ENCODE measurements around the gene SV2A. TPM values are rescaled to one million over a fixed set of nuclear protein-coding genes. Genes with fewer than 3 reads are reported as not detected.
"Not testable (repeated sequence)": the region's sequence is repeated elsewhere in the genome, so short reads cannot be mapped to it uniquely, and the experiment has no call there.

Gene SV2A
- total RNA-seq, 1 experiment from 2014 or later: 33.1 TPM

GRCh38 chr1:149879556-149879955, 38.1 kb downstream of the SV2A start:
- no TSS peak for BruUV-seq (replicated peaks)
- no peak for DNase-seq (ENCODE audit: low spot score)
- intact Hi-C loops (cut with micrococcal nuclease; ENCODE audit: unreplicated experiment): no loop called here
- TF ChIP-seq CTCF (conservative IDR thresholded peaks at IDR 0.05; ENCODE audit: low read depth, low read length) (no peak), EZH2 (IDR thresholded peaks at IDR 0.05; ENCODE audit: borderline replicate concordance, low read depth, low read length, poor library complexity, severe bottlenecking) (no peak)
- ChIA-PET POLR2A (ENCODE audit: low non-redundant PET) (no interaction called here), CTCF (no interaction called here)
- H3K9me3 ChIP-seq (ENCODE audit: low read depth, low read length, poor library complexity, severe bottlenecking): no peaks in the 10 kb centered on the region
- H3K27ac ChIP-seq (ENCODE audit: low read depth, low read length, poor library complexity, severe bottlenecking): no peak overlapping the region
- H3K4me3 ChIP-seq (ENCODE audit: low read depth, low read length, poor library complexity, severe bottlenecking): no peak overlapping the region
- no peaks in the 10 kb centered on the region for H3K36me3 ChIP-seq (ENCODE audit: insufficient read depth, low read length, poor library complexity, severe bottlenecking)
- no peaks in the 10 kb centered on the region for H3K4me1 ChIP-seq (ENCODE audit: insufficient read depth, low read length, poor library complexity, severe bottlenecking)
- no peaks in the 10 kb centered on the region for H3K27me3 ChIP-seq (replicated peaks; ENCODE audit: insufficient read depth, low read depth, low read length, poor library complexity)

DNA sequence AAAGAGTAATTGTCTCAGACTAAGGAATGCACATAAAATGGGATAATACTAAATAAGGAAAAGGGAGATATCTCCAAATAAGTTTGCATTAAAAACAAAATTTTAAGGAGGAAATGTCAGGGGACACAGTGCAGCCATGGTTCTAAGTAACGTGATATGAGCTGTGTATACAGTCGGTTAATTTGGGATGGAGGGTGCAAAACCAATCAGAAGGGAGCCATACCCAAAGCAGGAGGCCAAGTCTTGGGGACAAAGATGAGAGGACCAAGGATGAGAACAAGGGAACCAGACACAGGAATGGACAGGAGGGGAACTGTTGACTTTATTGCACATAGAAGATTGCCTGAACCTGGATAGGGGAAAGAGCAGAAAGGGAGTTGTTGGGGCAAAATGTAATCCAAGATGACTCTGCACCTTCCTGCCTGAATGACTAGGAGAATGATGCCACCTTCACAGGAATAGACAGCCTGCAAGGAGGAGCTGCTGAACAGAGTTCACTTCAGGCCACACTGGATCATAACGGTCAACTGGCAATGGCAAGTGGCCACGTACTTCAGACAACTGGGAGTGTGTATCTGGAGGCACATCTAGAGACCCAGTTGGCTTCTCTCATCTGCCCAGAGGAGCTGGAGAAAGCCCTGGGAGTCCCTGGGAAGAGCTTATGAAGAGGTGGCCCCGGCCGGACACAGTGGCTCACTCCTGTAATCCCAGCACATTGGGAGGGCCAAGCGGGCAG, 40.3 kb downstream of the SV2A start:
- POLR2A ChIA-PET (ENCODE audit: low non-redundant PET): no interaction called here
- no peak for DNase-seq (ENCODE audit: low spot score)
- intact Hi-C loops (cut with micrococcal nuclease; ENCODE audit: unreplicated experiment): no loop called here

DNA sequence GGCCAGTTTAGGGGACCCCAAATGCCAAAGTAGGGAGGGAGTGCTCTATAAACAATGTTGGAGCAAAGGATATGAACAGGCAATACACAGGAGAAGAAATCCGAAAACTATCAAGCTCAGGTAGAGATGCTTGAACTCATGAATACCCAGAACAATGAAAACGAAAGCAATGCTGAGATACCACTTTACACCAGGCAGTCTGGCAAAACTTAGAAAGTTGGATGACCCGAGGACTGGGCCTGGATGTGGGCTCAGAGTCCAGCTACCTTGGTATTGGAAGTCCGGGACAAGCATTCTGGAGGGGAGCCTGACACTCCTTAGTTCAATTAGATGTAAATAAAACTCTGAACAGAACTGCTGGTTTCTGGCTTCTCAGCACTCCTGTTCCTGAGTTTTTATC, 44.6 kb downstream of the SV2A start:
- DNase-seq (ENCODE audit: low spot score); CTCF ChIA-PET; H3K4me1 ChIP-seq (ENCODE audit: insufficient read depth, low read length, poor library complexity, severe bottlenecking); H3K27me3 ChIP-seq (replicated peaks; ENCODE audit: insufficient read depth, low read depth, low read length, poor library complexity); H3K9me3 ChIP-seq (ENCODE audit: low read depth, low read length, poor library complexity, severe bottlenecking); BruUV-seq (replicated peaks); intact Hi-C loops (cut with micrococcal nuclease; ENCODE audit: unreplicated experiment); H3K36me3 ChIP-seq (ENCODE audit: insufficient read depth, low read length, poor library complexity, severe bottlenecking); H3K4me3 ChIP-seq (ENCODE audit: low read depth, low read length, poor library complexity, severe bottlenecking); H3K27ac ChIP-seq (ENCODE audit: low read depth, low read length, poor library complexity, severe bottlenecking): not testable (repeated sequence)
- POLR2A ChIA-PET (ENCODE audit: low non-redundant PET): interaction anchor here (0.7 kb wide), 1 partner anchor 13 kb away, joined by 3 read pairs; a partner anchor contains a TSS

More for the DNA sequence above, 40.3 kb downstream of the SV2A start:
- CTCF ChIA-PET: no interaction called here
- H3K36me3 ChIP-seq (ENCODE audit: insufficient read depth, low read length, poor library complexity, severe bottlenecking): no peaks in the 10 kb centered on the region
- no peak overlapping the region for H3K4me3 ChIP-seq (ENCODE audit: low read depth, low read length, poor library complexity, severe bottlenecking)
- H3K27me3 ChIP-seq (replicated peaks; ENCODE audit: insufficient read depth, low read depth, low read length, poor library complexity): no peaks in the 10 kb centered on the region
- no peaks in the 10 kb centered on the region for H3K9me3 ChIP-seq (ENCODE audit: low read depth, low read length, poor library complexity, severe bottlenecking)
- TF ChIP-seq EZH2 (IDR thresholded peaks at IDR 0.05; ENCODE audit: borderline replicate concordance, low read depth, low read length, poor library complexity, severe bottlenecking) (no peak), CTCF (conservative IDR thresholded peaks at IDR 0.05; ENCODE audit: low read depth, low read length) (no peak)
- H3K4me1 ChIP-seq (ENCODE audit: insufficient read depth, low read length, poor library complexity, severe bottlenecking): no peaks in the 10 kb centered on the region
- BruUV-seq (replicated peaks): no TSS peak
- no peak overlapping the region for H3K27ac ChIP-seq (ENCODE audit: low read depth, low read length, poor library complexity, severe bottlenecking)

- CTCF ChIA-PET; POLR2A ChIA-PET (ENCODE audit: low non-redundant PET); intact Hi-C loops (cut with micrococcal nuclease; ENCODE audit: unreplicated experiment); BruUV-seq (replicated peaks); H3K36me3 ChIP-seq (ENCODE audit: insufficient read depth, low read length, poor library complexity, severe bottlenecking); DNase-seq (ENCODE audit: low spot score); H3K9me3 ChIP-seq (ENCODE audit: low read depth, low read length, poor library complexity, severe bottlenecking); H3K27me3 ChIP-seq (replicated peaks; ENCODE audit: insufficient read depth, low read depth, low read length, poor library complexity); H3K27ac ChIP-seq (ENCODE audit: low read depth, low read length, poor library complexity, severe bottlenecking); H3K4me3 ChIP-seq (ENCODE audit: low read depth, low read length, poor library complexity, severe bottlenecking); H3K4me1 ChIP-seq (ENCODE audit: insufficient read depth, low read length, poor library complexity, severe bottlenecking): not testable (repeated sequence)
Measured at GRCh38 chr1:149866887-149867286, 50.8 kb downstream of the SV2A start.

DNA sequence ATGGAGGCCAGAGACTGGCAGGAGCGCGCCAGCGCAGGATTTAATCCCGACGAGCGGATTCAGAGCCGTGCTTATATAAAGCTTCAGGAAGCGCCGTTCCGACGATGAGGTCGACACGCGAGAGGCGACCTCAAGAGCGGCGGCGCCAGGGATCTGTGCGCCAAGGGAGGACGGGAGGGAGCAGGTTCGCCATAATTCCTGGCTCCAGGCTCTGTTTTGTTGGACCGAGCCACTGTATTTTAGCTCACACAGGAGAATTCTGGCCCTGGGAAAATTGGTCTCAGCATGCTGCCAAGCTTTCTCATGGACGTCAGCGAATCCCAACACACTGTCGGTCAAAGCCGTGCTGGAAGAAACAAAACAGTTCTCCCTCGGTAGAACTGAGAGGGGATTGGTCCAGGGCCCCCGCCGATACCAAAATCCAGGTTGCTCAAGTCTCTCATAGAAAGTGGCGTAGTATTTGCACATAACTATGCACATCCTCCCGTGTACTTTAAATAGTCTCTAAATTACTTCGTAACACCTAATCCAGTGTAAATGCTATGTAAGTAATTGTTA, 56.1 kb downstream of the SV2A start:
- DNase-seq (ENCODE audit: low spot score); H3K4me3 ChIP-seq (ENCODE audit: low read depth, low read length, poor library complexity, severe bottlenecking); H3K36me3 ChIP-seq (ENCODE audit: insufficient read depth, low read length, poor library complexity, severe bottlenecking); POLR2A ChIA-PET (ENCODE audit: low non-redundant PET); H3K9me3 ChIP-seq (ENCODE audit: low read depth, low read length, poor library complexity, severe bottlenecking); H3K27me3 ChIP-seq (replicated peaks; ENCODE audit: insufficient read depth, low read depth, low read length, poor library complexity); CTCF ChIA-PET; H3K4me1 ChIP-seq (ENCODE audit: insufficient read depth, low read length, poor library complexity, severe bottlenecking); BruUV-seq (replicated peaks); intact Hi-C loops (cut with micrococcal nuclease; ENCODE audit: unreplicated experiment); H3K27ac ChIP-seq (ENCODE audit: low read depth, low read length, poor library complexity, severe bottlenecking): not testable (repeated sequence)

- H3K4me1 ChIP-seq (ENCODE audit: insufficient read depth, low read length, poor library complexity, severe bottlenecking); H3K36me3 ChIP-seq (ENCODE audit: insufficient read depth, low read length, poor library complexity, severe bottlenecking); DNase-seq (ENCODE audit: low spot score); H3K27me3 ChIP-seq (replicated peaks; ENCODE audit: insufficient read depth, low read depth, low read length, poor library complexity); BruUV-seq (replicated peaks); intact Hi-C loops (cut with micrococcal nuclease; ENCODE audit: unreplicated experiment); POLR2A ChIA-PET (ENCODE audit: low non-redundant PET); H3K9me3 ChIP-seq (ENCODE audit: low read depth, low read length, poor library complexity, severe bottlenecking); CTCF ChIA-PET; H3K4me3 ChIP-seq (ENCODE audit: low read depth, low read length, poor library complexity, severe bottlenecking); H3K27ac ChIP-seq (ENCODE audit: low read depth, low read length, poor library complexity, severe bottlenecking): not testable (repeated sequence)
Measured at GRCh38 chr1:149860684-149861496, 56.8 kb downstream of the SV2A start.
